ENCODE measurements around the gene WNK4. TPM values are rescaled to one million over a fixed set of nuclear protein-coding genes. Genes with fewer than 3 reads are reported as not detected.

Gene WNK4
- total RNA-seq, 1 donor from 2014 or later = 1.2 TPM

- Histone ChIP-seq H3K27me3 (no peaks in the 10 kb centered on the region), H3K4me3 (peak overlapping the region; percentile 74 to 83), H3K4me1 (peaks cover 31% of the 10 kb centered on the region), H3K9me3 (no peaks in the 10 kb centered on the region), H3K36me3 (peaks cover 0 to 6% of the 10 kb centered on the region in 2 donors), H3K27ac (peak overlapping the region; percentile 74)
- intact Hi-C loops (cut with DNase I) = no loop called here
- TF ChIP-seq POLR2A (IDR thresholded peaks at IDR 0.05) (no peak), CTCF (IDR thresholded peaks at IDR 0.05) (no peak), POLR2AphosphoS5 (IDR thresholded peaks at IDR 0.05; ENCODE audit: insufficient read depth in 1 of 2, low read depth in 1 of 2) (no peak)
- DNase-seq (ENCODE audit: extremely low spot score in 2 of 2) = no peak
These were observed 16.9 kb downstream of the WNK4 start for GRCh38 chr17:42797067-42798007.

- peaks cover 0 to 6% of the 10 kb centered on the region in 2 donors for H3K36me3 ChIP-seq
- no peak for TF ChIP-seq CTCF (IDR thresholded peaks at IDR 0.05)
- TF ChIP-seq POLR2A (IDR thresholded peaks at IDR 0.05) = no peak
- no peak for TF ChIP-seq POLR2AphosphoS5 (IDR thresholded peaks at IDR 0.05; ENCODE audit: insufficient read depth in 1 of 2, low read depth in 1 of 2)
- peaks cover 31% of the 10 kb centered on the region for H3K4me1 ChIP-seq
- H3K9me3 ChIP-seq = no peaks in the 10 kb centered on the region
- peak overlapping the region; percentile 74 to 83 for H3K4me3 ChIP-seq
- no peak for DNase-seq (ENCODE audit: extremely low spot score in 2 of 2)
- intact Hi-C loops (cut with DNase I) = no loop called here
- no peaks in the 10 kb centered on the region for H3K27me3 ChIP-seq
- H3K27ac ChIP-seq = peak overlapping the region; percentile 74
These were observed 17.6 kb downstream of the WNK4 start for GRCh38 chr17:42798011-42798382.

- H3K27me3 ChIP-seq = no peaks in the 10 kb centered on the region
- DNase-seq (ENCODE audit: extremely low spot score in 2 of 2) = no peak
- intact Hi-C loops (cut with DNase I) = no loop called here
- H3K4me1 ChIP-seq = peaks cover 31% of the 10 kb centered on the region
- H3K9me3 ChIP-seq = no peaks in the 10 kb centered on the region
- H3K36me3 ChIP-seq = peaks cover 0 to 6% of the 10 kb centered on the region in 2 donors
- TF ChIP-seq CTCF (IDR thresholded peaks at IDR 0.05) = no peak
- no peak for TF ChIP-seq POLR2A (IDR thresholded peaks at IDR 0.05)
- TF ChIP-seq POLR2AphosphoS5 (IDR thresholded peaks at IDR 0.05; ENCODE audit: insufficient read depth in 1 of 2, low read depth in 1 of 2) = peak; percentile 55 to 75
- peak within 1 kb of the TSS; percentile 74 to 83 for H3K4me3 ChIP-seq
- H3K27ac ChIP-seq = peak within 1 kb of the TSS; percentile 74
These were observed 18.3 kb downstream of the WNK4 start, which contains the start of the genes CNTD1 and COA3 for GRCh38 chr17:42798383-42799380. Gene CNTD1, plus strand, starts transcription at chr17:42798861. Its CDS starts 207 bp downstream, at chr17:42799068. Gene COA3, minus strand, starts transcription at chr17:42798704. Its CDS starts 23 bp downstream, at chr17:42798681.

GRCh38 chr17:42803074-42803883, 22.9 kb downstream of the WNK4 start:
- TF ChIP-seq POLR2A (IDR thresholded peaks at IDR 0.05) = no peak
- TF ChIP-seq POLR2AphosphoS5 (IDR thresholded peaks at IDR 0.05; ENCODE audit: insufficient read depth in 1 of 2, low read depth in 1 of 2) = no peak
- TF ChIP-seq CTCF (IDR thresholded peaks at IDR 0.05) = no peak
- H3K4me1 ChIP-seq = peaks cover 5% of the 10 kb centered on the region
- DNase-seq (ENCODE audit: extremely low spot score in 2 of 2) = no peak
- no peaks in the 10 kb centered on the region for H3K9me3 ChIP-seq
- no peak overlapping the region for H3K27ac ChIP-seq
- no peak overlapping the region for H3K4me3 ChIP-seq
- intact Hi-C loops (cut with DNase I) = no loop called here
- no peaks in the 10 kb centered on the region for H3K27me3 ChIP-seq
- H3K36me3 ChIP-seq = no peaks in the 10 kb centered on the region
